Activated naive CD4-positive, alpha-beta T cell treated with anti-CD3 and anti-CD28 coated beads for 36 hours (primary cell): ENCODE results near the gene SCART1. TPM values are rescaled to one million over a fixed set of nuclear protein-coding genes. Genes with fewer than 3 reads are reported as not detected.
"Not testable (repeated sequence)": the region's sequence is repeated elsewhere in the genome, so short reads cannot be mapped to it uniquely, and the experiment has no call there.

Source experiments
- CTCF ChIA-PET: fragments of 350-600 bp; sonication (Branson Sonifier 250); formaldehyde crosslinking; loops from one replicate; lab custom pipeline; 2021; ENCODE audit warnings: antibody characterized with exemption; lab: Charles Lee
- DNase-seq: peaks from one replicate; pipeline ENCODE4 v3.0.0-alpha.2; 2020
- H3K27ac Mint-ChIP-seq: one replicate; pipeline ENCODE4 v1.8.0; 2021; ENCODE audit warnings: mild to moderate bottlenecking, mixed read lengths
- H3K27me3 Mint-ChIP-seq: one replicate; pipeline ENCODE4 v1.8.0; 2021; ENCODE audit warnings: low read depth, mixed read lengths
- H3K36me3 Mint-ChIP-seq: one replicate; pipeline ENCODE4 v1.8.0; 2021; ENCODE audit warnings: low read depth, mixed read lengths
- H3K4me1 Mint-ChIP-seq: one replicate; pipeline ENCODE4 v1.8.0; 2021; ENCODE audit warnings: low read depth, mixed read lengths
- H3K4me3 Mint-ChIP-seq: one replicate; pipeline ENCODE4 v1.8.0; 2021; ENCODE audit warnings: mild to moderate bottlenecking, moderate library complexity, mixed read lengths
- H3K9me3 Mint-ChIP-seq: one replicate; pipeline ENCODE4 v1.8.0; 2021; ENCODE audit warnings: mixed read lengths
- intact Hi-C: fragments of 100-400 bp; cut with micrococcal nuclease; formaldehyde crosslinking; loops from one replicate; pipeline ENCODE4 v1.15.1; 2023
- total RNA-seq, 2 experiments: library from RNA; stranded (reverse); gene quantifications; one replicate each; pipeline ENCODE4 v1.2.3, GENCODE V29; 2021

SCART1 gene
- total RNA-seq, 2 experiments from 2014 or later, result 1.5 to 1.6 TPM

GRCh38 chr10:133493562-133493961, 39.8 kb downstream of the SCART1 start:
- H3K27me3 Mint-ChIP-seq, intact Hi-C loops, H3K4me1 Mint-ChIP-seq: not testable (repeated sequence)

GRCh38 chr10:133497363-133497762, 43.6 kb downstream of the SCART1 start:
- intact Hi-C loops, result loop anchor here (1.0 to 2.0 kb wide), 2 partner anchors 59 to 168 kb away; no protein-coding TSS in a partner anchor
- CTCF ChIA-PET, result interaction anchor here (1.0 to 1.4 kb wide), 2 partner anchors 12 to 27 kb away, joined by 3 to 4 read pairs; no protein-coding TSS in a partner anchor
- H3K4me3 Mint-ChIP-seq, H3K9me3 Mint-ChIP-seq, H3K27ac Mint-ChIP-seq, H3K27me3 Mint-ChIP-seq, H3K4me1 Mint-ChIP-seq, H3K36me3 Mint-ChIP-seq: not testable (repeated sequence)
- DNase-seq, result peak; percentile 14

More at GRCh38 chr10:133493562-133493961, 39.8 kb downstream of the SCART1 start:
- H3K36me3 Mint-ChIP-seq, H3K4me3 Mint-ChIP-seq, DNase-seq, H3K9me3 Mint-ChIP-seq, CTCF ChIA-PET, H3K27ac Mint-ChIP-seq: not testable (repeated sequence)

- intact Hi-C loops, H3K4me1 Mint-ChIP-seq, H3K27me3 Mint-ChIP-seq, H3K27ac Mint-ChIP-seq, H3K4me3 Mint-ChIP-seq, DNase-seq, H3K36me3 Mint-ChIP-seq, H3K9me3 Mint-ChIP-seq: not testable (repeated sequence)
- CTCF ChIA-PET, result interaction anchor here (1.2 kb wide), 1 partner anchor 183 kb away, joined by 4 read pairs; no protein-coding TSS in a partner anchor
Observed at GRCh38 chr10:133499176-133499575, 45.4 kb downstream of the SCART1 start.

- CTCF ChIA-PET, DNase-seq, H3K9me3 Mint-ChIP-seq, H3K36me3 Mint-ChIP-seq, H3K4me1 Mint-ChIP-seq, H3K27me3 Mint-ChIP-seq, H3K4me3 Mint-ChIP-seq, H3K27ac Mint-ChIP-seq, intact Hi-C loops: not testable (repeated sequence)
Observed at GRCh38 chr10:133500897-133501296, 47.2 kb downstream of the SCART1 start.

GRCh38 chr10:133509700-133510099, 56.0 kb downstream of the SCART1 start:
- DNase-seq, result no peak
- H3K27me3 Mint-ChIP-seq, result peaks cover 2% of the 10 kb centered on the region
- CTCF ChIA-PET, result interaction anchor here (1.1 to 1.8 kb wide), 3 partner anchors 9 to 12 kb away, joined by 4 to 5 read pairs (median 4); no protein-coding TSS in a partner anchor
- intact Hi-C loops, result no loop called here
- H3K36me3 Mint-ChIP-seq, result peaks cover 9% of the 10 kb centered on the region
- peaks cover 5% of the 10 kb centered on the region for H3K9me3 Mint-ChIP-seq
- no peaks in the 10 kb centered on the region for H3K4me1 Mint-ChIP-seq
- no peak overlapping the region for H3K27ac Mint-ChIP-seq
- no peak overlapping the region for H3K4me3 Mint-ChIP-seq

- H3K4me1 Mint-ChIP-seq, result no peaks in the 10 kb centered on the region
- H3K9me3 Mint-ChIP-seq, result peaks cover 5% of the 10 kb centered on the region
- DNase-seq, result no peak
- H3K4me3 Mint-ChIP-seq, result no peak overlapping the region
- peaks cover 7% of the 10 kb centered on the region for H3K36me3 Mint-ChIP-seq
- intact Hi-C loops, result no loop called here
- CTCF ChIA-PET, result no interaction called here
- peaks cover 2% of the 10 kb centered on the region for H3K27me3 Mint-ChIP-seq
- H3K27ac Mint-ChIP-seq, result no peak overlapping the region
Observed at GRCh38 chr10:133511408-133511807, 57.7 kb downstream of the SCART1 start.

GRCh38 chr10:133511907-133512528, 58.3 kb downstream of the SCART1 start:
- Mint-ChIP-seq H3K36me3 (peaks cover 7% of the 10 kb centered on the region), H3K27ac (no peak overlapping the region), H3K4me3 (no peak overlapping the region), H3K27me3 (peaks cover 2% of the 10 kb centered on the region), H3K9me3 (peaks cover 5% of the 10 kb centered on the region), H3K4me1 (no peaks in the 10 kb centered on the region)
- DNase-seq, result no peak
- CTCF ChIA-PET, result no interaction called here
- intact Hi-C loops, result no loop called here

- Mint-ChIP-seq H3K9me3 (no peaks in the 10 kb centered on the region), H3K27ac (no peak overlapping the region), H3K27me3 (no peaks in the 10 kb centered on the region), H3K4me1 (peaks cover 1% of the 10 kb centered on the region), H3K36me3 (no peaks in the 10 kb centered on the region), H3K4me3 (no peak overlapping the region)
- DNase-seq, result no peak
- CTCF ChIA-PET, result interaction anchor here (1.1 kb wide), 1 partner anchor 78 kb away, joined by 3 read pairs; no protein-coding TSS in a partner anchor
- intact Hi-C loops, result no loop called here
Observed at GRCh38 chr10:133515471-133515870, 61.7 kb downstream of the SCART1 start.

GRCh38 chr10:133516057-133516456, 62.3 kb downstream of the SCART1 start:
- CTCF ChIA-PET, result interaction anchor here (0.8 to 1.1 kb wide), 2 partner anchors 13 to 79 kb away, joined by 3 read pairs; no protein-coding TSS in a partner anchor

GRCh38 chr10:133518517-133518916, 64.8 kb downstream of the SCART1 start:
- H3K36me3 Mint-ChIP-seq, intact Hi-C loops, H3K9me3 Mint-ChIP-seq, H3K27me3 Mint-ChIP-seq, H3K4me3 Mint-ChIP-seq, H3K27ac Mint-ChIP-seq, H3K4me1 Mint-ChIP-seq, DNase-seq: not testable (repeated sequence)
- CTCF ChIA-PET, result interaction anchor here (0.6 to 1.4 kb wide), 6 partner anchors 9 to 211 kb away, joined by 3 to 5 read pairs (median 4); no protein-coding TSS in a partner anchor

More at GRCh38 chr10:133516057-133516456, 62.3 kb downstream of the SCART1 start:
- Mint-ChIP-seq H3K27ac (no peak overlapping the region), H3K4me3 (no peak overlapping the region), H3K27me3 (no peaks in the 10 kb centered on the region), H3K9me3 (no peaks in the 10 kb centered on the region), H3K36me3 (no peaks in the 10 kb centered on the region), H3K4me1 (peaks cover 6% of the 10 kb centered on the region)
- intact Hi-C loops, result no loop called here
- DNase-seq, result no peak

Other genes starting within 250 kb of the SCART1 start
- gene UTF1, start 223.7 kb upstream of the SCART1 start, total RNA-seq, result not detected
- not detected for gene VENTX, start 216.1 kb upstream of the SCART1 start, total RNA-seq
- 100 to 1,000 TPM; 112 to 120 TPM for gene ADAM8, start 177.1 kb upstream of the SCART1 start, total RNA-seq
- gene TUBGCP2, start 145.1 kb upstream of the SCART1 start, total RNA-seq, result 10 to 100 TPM; 47.9 to 56.1 TPM
- gene ZNF511, start 145.0 kb upstream of the SCART1 start, total RNA-seq, result 10 to 100 TPM; 37.1 to 39.4 TPM
- not detected for gene CALY, start 117.0 kb upstream of the SCART1 start, total RNA-seq
- gene PRAP1, start 106.6 kb upstream of the SCART1 start, total RNA-seq, result not detected
- 10 to 100 TPM; 29.9 to 34.9 TPM for gene FUOM, start 95.9 kb upstream of the SCART1 start, total RNA-seq
- gene ECHS1, start 80.6 kb upstream of the SCART1 start, total RNA-seq, result 10 to 100 TPM; 45.8 to 48.7 TPM
- 1 to 10 TPM; 4.4 to 5.0 TPM for gene PAOX, start 74.7 kb upstream of the SCART1 start, total RNA-seq
- gene MTG1, start 59.8 kb upstream of the SCART1 start, total RNA-seq, result 10 to 100 TPM; 31.6 to 32.9 TPM
- not detected for gene SPRN, start 29.3 kb upstream of the SCART1 start, total RNA-seq
- under 1 TPM in 1 of 2 experiments, not detected in 1; 0.42 TPM for gene CYP2E1, start 73.4 kb downstream of the SCART1 start, total RNA-seq
- under 1 TPM in 1 of 2 experiments, not detected in 1; 0.17 TPM for gene SYCE1, start 111.6 kb downstream of the SCART1 start, total RNA-seq
- not detected for gene FRG2B, start 172.8 kb downstream of the SCART1 start, total RNA-seq